GM18861 (cell line): ENCODE measurements around the gene TM4SF18.
"Not testable (repeated sequence)": the region's sequence is repeated elsewhere in the genome, so short reads cannot be mapped to it uniquely, and the experiment has no call there.

Experiments used
- ATAC-seq: cut with Tn5 transposase; IDR thresholded peaks from one replicate; pipeline ENCODE4 v1.9.1; 2021; ENCODE audit not compliant: unreplicated experiment

Gene TM4SF18

DNA sequence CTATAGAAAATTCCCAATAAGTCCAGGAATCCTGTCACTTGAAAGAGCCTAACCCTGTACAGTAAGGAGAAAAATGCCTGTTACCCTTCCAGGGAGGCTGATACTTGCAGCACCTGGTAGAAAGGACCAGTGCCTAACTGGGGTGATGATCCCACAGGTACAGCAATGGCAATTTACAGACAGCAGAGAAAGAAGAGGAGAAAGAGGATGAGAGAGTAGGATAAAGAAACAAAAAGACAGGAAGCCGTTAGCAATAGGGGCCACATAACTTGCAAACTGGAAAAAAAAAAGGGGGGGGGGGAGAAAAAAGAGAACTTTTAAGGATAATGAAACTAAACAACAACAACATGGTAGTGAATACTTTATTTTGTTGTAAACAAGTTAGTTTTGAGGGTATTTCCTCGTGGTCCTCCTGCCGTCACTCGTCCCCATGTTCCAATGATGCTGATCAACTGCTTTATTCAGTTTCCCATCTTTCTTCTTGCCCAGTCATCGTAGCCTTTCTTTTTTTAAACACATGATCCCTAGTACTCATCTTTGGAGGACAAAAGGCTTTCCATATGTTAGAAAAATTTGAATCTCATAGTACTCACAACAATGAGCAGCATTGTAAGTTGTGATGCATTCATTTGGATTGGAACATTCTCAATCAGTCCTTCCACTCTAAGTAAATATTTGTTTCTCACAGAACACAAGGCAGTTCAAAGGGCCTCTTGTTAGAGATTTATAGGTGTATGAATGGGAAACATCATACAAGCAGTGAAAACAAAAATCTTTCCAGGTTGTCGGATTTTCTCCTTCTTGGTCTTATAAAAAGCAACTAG, 35.5 kb upstream of the TM4SF18 start:
- no peak for ATAC-seq

- no peak for ATAC-seq
Measured at GRCh38 chr3:149368201-149368673, 34.8 kb upstream of the TM4SF18 start.

GRCh38 chr3:149366941-149367840, 33.8 kb upstream of the TM4SF18 start:
- ATAC-seq = no peak

- no peak for ATAC-seq
Measured at GRCh38 chr3:149366031-149366430, 32.6 kb upstream of the TM4SF18 start.

GRCh38 chr3:149364624-149365023, 31.2 kb upstream of the TM4SF18 start:
- ATAC-seq = no peak

DNA sequence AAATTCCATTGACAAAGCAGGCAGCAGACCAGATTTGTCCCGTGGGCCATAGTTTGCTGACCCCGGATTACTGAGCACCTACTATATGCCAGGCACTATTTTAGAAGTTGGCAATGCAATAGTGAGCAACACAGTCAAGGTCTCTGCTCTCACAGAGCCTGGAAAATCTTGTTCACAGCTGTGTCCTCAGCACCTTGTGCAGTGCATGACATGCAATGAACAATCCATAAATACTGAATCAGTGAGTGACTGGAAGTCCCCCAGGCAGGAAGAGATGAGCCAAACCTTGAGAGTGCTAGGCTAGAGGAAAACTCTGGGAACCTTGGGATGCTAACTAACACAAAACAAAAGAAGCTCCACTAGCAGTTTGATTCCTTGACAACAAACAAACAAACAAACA, 29.6 kb upstream of the TM4SF18 start:
- ATAC-seq = no peak

GRCh38 chr3:149362366-149362765, 28.9 kb upstream of the TM4SF18 start:
- ATAC-seq = no peak

- no peak for ATAC-seq
Measured at GRCh38 chr3:149356630-149357029, 23.2 kb upstream of the TM4SF18 start.

- ATAC-seq = no peak
Measured at GRCh38 chr3:149356044-149356592, 22.7 kb upstream of the TM4SF18 start.

GRCh38 chr3:149353581-149354184, 20.2 kb upstream of the TM4SF18 start:
- no peak for ATAC-seq

GRCh38 chr3:149352556-149352955, 19.1 kb upstream of the TM4SF18 start:
- peak; percentile 90 for ATAC-seq

DNA sequence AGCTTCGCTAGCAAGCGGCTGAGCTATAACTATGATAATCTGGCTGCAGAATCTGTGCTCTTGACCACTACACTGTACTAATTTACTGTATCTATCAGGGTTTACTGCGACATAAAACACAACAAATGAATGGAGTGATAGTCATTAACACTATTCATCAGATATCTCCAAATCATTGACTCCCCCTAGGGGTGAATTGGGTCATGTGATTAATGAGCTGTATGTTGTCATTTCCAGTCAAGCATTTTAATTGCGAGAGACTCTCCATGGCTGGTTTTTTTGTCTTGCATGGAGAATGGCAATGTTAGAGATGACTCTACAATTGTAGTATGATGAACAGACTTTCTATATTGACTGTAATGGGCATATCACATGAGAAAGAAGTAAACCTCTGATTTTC, 10.5 kb upstream of the TM4SF18 start:
- no peak for ATAC-seq

- ATAC-seq = no peak
Measured at GRCh38 chr3:149342413-149343380, 9.3 kb upstream of the TM4SF18 start.

DNA sequence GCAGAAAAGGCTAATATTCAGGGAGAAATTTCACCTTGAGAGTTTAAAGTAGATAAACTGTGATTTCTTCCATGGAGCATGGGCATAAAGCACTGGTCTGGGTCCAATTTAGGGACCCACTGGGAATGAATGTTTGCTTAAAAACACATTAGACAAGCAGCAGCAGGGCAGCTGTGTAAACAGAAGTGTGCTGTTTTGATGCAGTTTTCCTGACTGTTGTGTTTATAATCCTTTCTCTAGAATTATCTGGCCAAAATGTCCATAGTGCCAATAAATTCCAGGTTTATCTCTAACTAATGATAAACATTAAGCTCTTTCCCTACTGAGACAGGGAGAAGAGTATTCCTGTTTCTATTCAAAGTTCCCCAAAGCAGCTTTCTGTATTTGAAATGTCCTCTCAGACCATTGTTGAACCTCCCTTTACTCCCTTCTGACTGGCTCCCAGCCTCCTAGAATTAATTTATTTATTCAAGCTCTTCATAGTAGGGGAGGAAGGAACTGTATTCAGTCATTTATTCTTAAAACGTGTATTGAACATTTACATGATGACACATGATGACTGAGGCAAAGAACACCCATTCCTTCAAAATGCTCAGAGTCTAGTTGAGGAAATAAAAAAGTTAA, 7.0 kb upstream of the TM4SF18 start:
- ATAC-seq = no peak

DNA sequence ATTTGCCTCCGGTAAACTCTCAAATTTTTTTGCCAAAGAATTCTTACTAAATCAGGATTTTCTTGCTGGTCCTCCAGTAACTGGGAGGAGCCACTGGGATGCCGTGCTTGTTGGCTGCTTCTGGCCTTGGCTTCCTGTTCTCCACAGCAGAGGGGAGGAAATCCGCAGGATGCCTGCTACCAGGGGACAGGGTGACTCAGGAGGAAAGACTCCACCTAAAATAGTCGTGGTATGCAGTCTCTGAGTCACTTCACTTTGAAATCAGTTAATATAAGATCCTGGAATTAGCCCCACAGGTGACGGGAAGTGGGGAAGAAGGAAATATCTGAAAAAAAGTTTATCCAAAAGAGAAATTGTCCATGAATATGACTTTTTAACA, 6.5 kb upstream of the TM4SF18 start:
- no peak for ATAC-seq

- not testable (repeated sequence) for ATAC-seq
Measured at GRCh38 chr3:149337486-149337885, 4.0 kb upstream of the TM4SF18 start.

DNA sequence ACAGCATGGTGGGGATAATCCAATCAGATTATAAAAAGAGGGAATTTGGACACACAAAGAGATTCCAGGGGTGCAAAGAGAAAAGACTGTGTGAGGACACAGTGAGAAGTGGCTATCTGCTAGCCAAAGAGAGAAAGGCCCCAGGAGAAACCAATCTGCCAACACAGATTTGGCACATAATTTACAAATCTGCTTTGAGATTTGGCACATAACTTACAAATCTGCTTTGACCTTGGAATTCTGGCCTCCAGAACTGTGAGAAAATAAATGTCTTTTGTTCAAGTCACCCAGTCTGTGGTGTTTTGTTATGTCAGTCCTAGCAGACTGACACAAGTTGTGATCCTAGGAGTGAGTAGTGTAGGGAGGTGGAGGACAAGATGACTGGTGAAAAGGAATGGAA, 3.5 kb upstream of the TM4SF18 start:
- ATAC-seq = no peak

DNA sequence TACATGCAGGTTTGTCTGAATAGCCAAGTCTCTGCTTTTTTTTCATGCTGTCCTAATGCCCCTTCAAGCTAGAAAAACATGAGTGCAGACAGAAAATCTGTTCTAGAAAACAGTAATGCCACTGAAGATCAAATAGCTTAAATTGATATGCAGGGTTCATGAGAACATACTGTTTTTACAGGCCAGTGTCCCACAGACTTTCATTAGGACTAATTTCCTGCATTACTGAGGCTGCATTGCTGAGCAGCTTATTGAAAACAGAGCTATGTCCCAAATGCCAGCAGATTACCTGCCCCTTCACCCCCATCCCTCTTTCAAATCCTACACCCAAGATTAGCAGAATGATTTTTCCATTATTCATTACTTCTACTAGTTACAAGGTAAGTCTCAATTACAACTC, 665 bp downstream of the TM4SF18 start:
- no peak for ATAC-seq

GRCh38 chr3:149332227-149332765, 1.1 kb downstream of the TM4SF18 start:
- no peak for ATAC-seq
